ENCODE data around the gene CPT1B.
"Not testable (repeated sequence)": the region's sequence is repeated elsewhere in the genome, so short reads cannot be mapped to it uniquely, and the experiment has no call there.

The CPT1B gene

DNA sequence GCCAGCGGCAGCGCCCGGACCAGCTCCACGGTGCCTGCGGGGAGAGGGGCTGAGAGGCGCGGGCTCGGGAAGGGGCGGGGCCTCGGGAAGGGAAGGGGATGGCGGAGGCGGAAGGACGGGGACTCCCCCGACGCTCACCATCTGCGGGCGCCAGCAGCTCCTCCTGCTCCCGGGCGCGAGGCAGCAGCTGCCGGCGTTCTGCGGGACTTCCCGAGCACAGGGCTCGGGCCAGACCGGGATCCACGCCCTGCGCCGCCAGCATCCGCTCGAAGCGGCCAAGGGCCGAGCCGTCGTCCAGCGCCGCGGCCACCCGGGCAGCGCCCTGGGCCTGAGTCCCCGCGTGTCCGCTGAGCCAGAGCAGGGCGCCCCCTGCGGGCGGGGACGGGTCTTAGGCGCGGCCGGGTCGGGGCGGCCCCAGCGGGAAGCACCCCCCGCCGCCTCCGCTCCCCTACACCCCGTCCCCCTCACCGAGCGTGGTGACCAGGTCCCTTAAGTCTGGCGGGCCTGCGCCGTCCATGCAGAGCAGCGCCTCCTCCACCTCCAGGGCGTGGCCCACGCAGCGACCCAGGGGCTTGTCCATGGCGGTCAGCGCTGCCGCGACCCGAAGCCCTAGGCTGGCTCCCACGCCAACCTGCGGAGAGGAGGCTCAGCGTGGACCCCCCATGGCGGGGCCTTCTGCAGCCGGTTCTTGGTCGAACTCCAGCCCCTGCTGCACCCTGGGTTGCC is 52.0 kb downstream of the CPT1B start:
- DNase-seq, result peak; percentile 82

DNA sequence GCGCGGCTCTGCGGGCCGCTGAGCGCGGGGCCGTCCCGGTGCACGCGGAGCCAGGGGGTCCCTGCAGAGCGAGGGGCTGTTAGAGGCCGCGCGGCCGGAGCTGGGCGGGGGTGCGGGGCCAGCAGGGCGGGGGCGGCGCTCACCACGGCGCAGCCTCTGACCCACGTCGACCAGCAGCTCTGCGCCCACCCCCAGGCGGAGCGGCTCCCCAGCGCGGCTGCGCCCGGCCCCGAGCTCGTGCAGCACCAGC is 52.4 kb downstream of the CPT1B start:
- DNase-seq, result no peak

DNA sequence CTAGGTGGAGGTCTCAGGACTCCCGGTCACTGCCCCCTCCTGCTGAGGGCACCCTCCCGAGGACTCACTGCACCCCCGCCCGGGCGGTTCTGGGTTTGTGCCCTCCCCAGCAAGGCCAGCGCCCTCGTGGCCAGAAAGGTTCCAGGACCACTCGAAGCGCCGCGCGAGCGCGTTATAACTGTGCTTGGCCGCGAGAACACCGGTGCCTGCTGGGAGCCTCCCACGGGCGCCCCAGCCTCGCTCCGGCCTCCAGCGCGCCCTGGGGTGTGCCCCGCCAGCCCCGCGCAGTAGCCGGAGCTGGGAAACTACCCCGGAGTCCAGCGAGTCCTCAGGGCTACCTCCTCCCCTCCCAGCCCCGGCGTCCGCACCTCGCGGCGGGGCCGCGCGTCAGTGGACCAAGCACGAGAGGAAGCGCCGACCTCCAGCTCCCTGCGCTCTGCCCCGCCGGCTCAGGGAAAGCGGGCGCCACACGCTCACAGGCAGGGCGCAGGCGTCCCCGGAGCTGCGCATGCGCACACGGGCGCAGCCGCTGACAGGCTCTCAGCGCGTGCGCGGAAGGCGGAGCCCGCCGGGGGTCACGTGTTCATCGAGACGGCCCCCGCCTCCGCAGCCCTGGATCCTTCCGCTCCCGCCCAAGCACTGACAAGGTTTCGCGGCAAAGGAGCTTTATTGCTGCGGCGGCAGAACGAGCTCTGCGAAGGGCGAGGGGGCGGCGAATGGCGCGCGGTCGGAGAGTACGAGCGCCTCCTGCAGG is 52.9 kb downstream of the CPT1B start, which contains the start of gene SCO2:
Gene SCO2 (minus strand): TSS at position 495 of the 754 bp plus-strand sequence. CDS start 1,187 bp downstream, outside the sequence.
- DNase-seq, result peak; percentile 98

DNA sequence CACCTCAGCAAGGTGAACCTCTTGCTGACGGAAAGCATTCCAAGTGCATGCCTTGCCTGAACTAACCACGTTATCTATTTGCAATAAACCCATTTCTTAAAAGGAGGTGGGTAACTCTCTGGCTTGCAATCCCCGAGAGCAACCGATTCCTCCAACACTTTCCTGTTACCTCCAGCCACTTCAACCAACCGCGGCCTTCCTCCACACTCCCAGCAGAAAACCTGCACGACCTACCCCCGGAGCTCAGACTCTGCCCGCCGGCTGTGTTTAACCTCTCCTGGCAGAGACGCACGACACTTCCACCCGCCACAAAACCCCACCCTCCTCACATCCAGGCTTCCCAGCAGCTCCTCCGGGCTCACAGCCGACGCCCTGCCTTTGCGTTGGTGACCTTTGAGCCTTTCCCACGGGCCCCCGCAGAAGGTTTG is 53.5 kb downstream of the CPT1B start:
- DNase-seq, result no peak

DNA sequence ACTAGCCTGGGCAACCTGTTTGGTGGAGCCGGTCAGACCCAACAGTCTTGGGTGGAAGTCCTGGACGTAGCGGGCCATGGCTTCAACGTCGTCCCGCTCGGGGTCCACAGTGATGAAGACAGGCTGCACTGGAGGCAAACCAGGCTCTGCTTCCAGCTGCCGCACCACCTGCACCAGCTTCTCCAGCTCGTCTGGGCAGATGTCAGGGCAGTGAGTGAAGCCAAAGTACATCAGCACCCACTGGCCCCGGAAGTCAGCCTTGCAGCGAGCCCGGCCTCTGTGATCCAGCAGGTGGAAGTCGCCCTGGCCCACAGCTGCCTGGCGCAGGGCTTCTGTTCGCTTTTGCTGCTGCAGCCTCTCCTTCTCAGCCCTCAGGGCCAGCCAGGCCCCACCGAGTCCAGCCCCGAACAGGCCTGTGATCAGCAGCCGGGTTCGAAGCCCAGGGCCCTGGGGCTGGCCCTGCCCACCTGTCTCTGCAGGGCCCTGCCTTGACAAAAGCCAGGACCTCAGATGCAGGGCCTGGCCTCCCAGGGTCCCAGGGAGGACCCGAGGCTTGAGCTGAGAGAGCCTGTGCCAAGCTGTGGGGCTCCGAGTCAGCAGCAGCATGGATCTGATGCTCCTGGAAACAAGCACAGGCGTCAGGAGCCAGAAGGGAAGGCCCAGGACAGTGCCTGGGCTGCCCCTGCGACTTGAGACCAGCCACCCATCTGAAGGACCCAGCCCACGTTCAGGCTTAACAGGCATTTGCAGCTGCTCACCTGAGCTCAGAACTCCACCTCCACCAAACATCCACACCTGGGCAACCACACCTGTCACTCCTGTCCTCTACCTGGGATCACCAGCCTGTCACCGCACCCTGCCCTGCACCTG is 54.2 kb downstream of the CPT1B start:
- no peak for DNase-seq

DNA sequence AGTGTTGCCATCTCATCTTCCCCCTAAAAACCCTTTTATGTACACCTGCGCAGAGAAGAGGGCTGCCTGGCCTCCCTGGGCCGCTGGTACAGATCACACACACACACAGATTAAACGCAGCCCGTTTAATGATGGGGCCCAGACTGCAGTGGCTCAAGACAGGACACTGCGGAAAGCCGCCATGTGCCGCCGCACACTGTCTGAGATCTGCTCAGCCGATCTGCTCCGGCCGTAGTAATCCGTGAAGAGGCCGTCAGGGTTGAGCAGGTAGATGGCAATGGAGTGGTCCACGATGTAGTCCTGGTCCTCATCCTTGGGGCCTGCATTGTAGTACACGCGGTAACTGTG is 54.8 kb downstream of the CPT1B start:
- DNase-seq, result no peak

DNA sequence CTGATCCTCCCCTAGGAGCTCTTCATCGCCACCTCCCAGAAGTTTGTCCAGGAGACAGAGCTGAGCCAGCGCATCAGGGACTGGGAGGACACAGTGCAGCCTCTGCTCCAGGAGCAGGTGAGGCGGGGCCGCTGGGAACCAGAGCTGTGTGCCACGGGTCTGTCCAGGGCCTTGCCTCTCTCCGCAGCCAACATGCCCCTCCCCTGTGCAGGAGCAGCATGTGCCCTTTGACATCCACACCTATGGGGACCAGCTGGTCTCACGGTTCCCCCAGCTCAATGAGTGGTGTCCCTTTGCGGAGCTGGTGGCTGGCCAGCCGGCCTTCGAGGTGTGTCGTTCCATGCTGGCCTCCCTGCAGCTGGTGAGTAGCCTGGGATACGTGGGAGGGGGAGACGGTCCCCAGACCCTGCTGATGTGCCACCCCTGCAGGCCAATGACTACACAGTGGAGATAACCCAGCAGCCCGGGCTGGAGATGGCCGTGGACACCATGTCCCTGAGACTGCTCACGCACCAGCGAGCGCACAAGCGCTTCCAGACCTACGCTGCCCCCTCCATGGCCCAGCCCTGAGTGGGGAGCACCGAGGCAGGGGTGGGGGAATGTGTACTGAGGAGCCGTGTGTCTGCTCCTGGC is 55.3 kb downstream of the CPT1B start:
- DNase-seq, result no peak

DNA sequence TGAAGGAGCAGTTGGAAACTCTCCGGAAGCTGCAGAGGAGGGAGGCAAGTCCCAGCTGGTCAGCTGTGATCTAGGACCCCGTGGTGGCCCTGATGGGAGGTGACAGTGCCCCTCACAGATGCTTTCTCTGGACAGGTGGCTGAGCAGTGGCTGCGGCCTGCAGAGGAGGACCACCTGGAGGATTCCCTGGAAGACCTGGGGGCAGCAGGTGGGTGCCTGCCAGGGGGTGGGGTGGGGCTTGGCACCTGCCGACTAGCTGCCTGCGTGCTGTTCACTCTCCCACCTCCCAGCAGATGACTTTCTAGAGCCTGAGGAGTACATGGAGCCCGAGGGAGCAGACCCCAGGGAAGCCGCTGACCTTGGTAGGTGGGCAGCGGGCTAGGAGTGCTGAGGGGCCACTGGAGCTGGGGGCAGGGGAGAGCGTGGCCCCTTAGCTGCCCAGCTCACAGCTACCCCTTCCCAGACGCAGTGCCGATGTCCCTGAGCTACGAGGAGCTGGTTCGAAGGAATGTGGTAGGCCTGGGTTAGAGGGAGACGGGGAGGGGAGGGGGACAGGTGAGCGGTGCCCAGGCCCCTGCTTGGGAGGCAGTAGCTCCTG is 55.9 kb downstream of the CPT1B start:
- no peak for DNase-seq

DNA sequence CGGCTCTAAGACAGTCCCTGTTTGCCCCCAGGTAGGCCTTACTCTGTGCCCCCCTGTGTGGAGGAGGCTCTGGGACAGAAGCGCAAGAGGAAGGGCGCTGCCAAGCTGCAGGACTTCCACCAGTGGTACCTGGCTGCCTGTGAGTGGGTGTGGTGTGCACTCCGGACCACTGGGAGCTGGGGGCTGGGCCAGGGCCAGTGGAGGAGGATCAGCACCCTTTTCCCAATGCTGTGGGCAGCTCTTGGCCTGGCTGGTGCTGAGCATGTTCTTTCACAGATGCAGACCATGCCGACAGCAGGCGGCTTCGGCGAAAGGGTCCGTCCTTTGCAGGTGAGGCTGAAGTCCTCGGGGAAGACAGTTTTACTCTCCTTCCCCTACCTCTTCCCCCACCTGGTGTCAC is 56.5 kb downstream of the CPT1B start:
- DNase-seq, result no peak

DNA sequence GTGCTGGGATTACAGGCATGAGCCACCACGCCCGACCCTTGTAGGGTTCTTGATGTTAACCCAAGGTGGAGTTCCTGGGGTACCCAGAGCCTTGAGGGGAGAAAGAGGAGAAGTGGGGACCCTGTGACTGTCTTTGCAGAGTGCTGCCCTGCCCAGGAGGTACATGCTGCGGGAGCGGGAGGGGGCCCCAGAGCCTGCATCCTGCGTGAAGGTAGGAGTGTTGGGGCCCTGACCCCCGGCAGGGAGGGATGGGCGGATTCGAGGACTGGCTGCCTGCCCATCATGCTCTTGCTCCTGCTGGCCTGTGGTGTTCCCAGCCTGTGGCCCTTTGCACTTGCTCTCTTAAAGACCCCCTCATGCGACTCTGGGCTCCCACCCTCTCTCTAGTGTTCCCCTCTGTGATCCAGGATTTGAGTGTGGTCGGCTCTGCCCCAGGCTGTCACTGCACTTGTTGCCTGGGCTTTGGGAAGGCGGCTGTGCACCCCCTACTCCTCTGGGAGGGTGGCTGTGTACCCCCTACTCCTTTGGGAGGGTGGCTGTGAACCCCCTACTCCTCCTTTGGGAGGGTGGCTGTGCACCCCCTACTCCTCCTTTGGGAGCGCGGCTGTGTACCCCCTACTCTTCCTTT is 57.3 kb downstream of the CPT1B start:
- DNase-seq, result no peak

DNA sequence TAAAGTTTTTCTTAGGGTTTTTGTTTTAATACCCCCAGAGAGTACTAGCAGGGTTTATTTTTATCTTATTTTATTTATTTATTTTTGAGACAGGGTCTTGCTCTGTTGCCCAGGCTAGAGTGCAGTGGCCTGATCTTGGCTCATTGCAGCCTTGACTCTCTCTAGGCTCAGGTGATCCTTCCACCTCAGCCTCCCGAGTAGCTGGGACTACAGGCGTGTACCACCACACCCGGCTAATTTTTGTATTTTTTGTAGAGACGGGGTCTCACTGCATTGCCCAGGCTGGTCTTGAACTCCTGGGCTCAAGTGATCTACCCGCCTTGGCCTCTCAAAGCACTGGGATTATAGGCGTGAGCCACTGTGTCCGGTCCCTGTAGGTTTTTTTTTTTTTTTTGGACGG is 58.0 kb downstream of the CPT1B start:
- not testable (repeated sequence) for DNase-seq

DNA sequence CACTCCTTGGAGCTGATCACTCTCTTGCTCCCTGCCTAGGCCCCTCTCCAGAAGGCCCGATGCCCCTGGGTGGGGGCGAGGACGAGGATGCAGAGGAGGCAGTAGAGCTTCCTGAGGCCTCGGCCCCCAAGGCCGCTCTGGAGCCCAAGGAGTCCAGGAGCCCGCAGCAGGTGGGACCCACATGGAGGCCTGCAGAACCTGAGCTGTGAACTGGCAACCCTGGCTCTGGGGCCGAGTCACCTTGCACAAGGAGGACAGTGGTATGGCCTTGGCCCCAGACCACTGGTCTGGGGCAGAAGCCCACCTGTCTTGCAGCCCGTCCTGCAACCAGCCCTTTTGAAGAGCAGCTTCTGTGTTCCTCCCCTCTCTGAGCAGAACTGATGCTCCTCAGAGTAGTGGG is 59.1 kb downstream of the CPT1B start:
- no peak for DNase-seq

Measured in stimulated activated naive CD4-positive, alpha-beta T cell treated with Interleukin-2 at 50 U/mL for 16 hours (primary cell).